GM23338 (cell line): ENCODE data around the gene HOTAIR. TPM values are rescaled to one million over a fixed set of nuclear protein-coding genes. Genes with fewer than 3 reads are reported as not detected.
A peak's percentile ranks its signal among the peaks of the same experiment; 100 is the strongest.

Experiments
- ATAC-seq: fragments of 200-7000 bp; cut with Tn5 transposase; 3 replicates; pipeline ENCODE4 v1.9.1; 2020
- DNase-seq: peaks from one replicate; pipeline ENCODE4 v3.0.0-alpha.2; 2015; ENCODE audit warnings: low spot score
- H2AFZ ChIP-seq: fragments of 200-600 bp; sonication (generic); 2 replicates; pipeline ENCODE4 v1.8.0; 2016; ENCODE audit warnings: antibody characterized with exemption, mild to moderate bottlenecking, moderate library complexity
- H3F3A ChIP-seq: fragments of 200-600 bp; sonication (generic); replicated peaks from 2 replicates; pipeline ENCODE4 v1.8.0; 2017; ENCODE audit warnings: antibody characterized with exemption, mixed run types, low read depth
- H3K27ac ChIP-seq: fragments of 200-600 bp; sonication (generic); 2 replicates; pipeline ENCODE4 v1.6.1; 2016; ENCODE audit warnings: low read depth
- H3K27me3 ChIP-seq: fragments of 200-600 bp; sonication (generic); 2 replicates; pipeline ENCODE4 v1.8.0; 2016; ENCODE audit warnings: mild to moderate bottlenecking, mixed run types, moderate library complexity; ENCODE audit not compliant: insufficient read depth
- H3K36me3 ChIP-seq: fragments of 200-600 bp; sonication (generic); 2 replicates; pipeline ENCODE4 v1.8.0; 2016; ENCODE audit warnings: mild to moderate bottlenecking; ENCODE audit not compliant: insufficient read depth
- H3K4me1 ChIP-seq: fragments of 200-600 bp; sonication (generic); 2 replicates; pipeline ENCODE4 v1.8.0; 2016; ENCODE audit warnings: mild to moderate bottlenecking, moderate library complexity; ENCODE audit not compliant: insufficient read depth
- H3K4me2 ChIP-seq: fragments of 200-600 bp; sonication (generic); 2 replicates; pipeline ENCODE4 v1.7.1; 2017; ENCODE audit warnings: mixed run types
- H3K4me3 ChIP-seq: fragments of 200-600 bp; sonication (generic); 2 replicates; pipeline ENCODE4 v1.6.1; 2016; ENCODE audit warnings: mixed run types
- H3K79me2 ChIP-seq: fragments of 200-600 bp; sonication (generic); replicated peaks from 2 replicates; pipeline ENCODE4 v1.8.0; 2017; ENCODE audit warnings: mild to moderate bottlenecking; ENCODE audit not compliant: insufficient read depth
- H3K9me2 ChIP-seq: fragments of 200-600 bp; sonication (generic); 2 replicates; pipeline ENCODE4 v1.8.0; 2017; ENCODE audit not compliant: insufficient read depth
- H4K20me1 ChIP-seq: fragments of 200-600 bp; sonication (generic); replicated peaks from 2 replicates; pipeline ENCODE4 v1.8.0; 2017; ENCODE audit warnings: mild to moderate bottlenecking; ENCODE audit not compliant: insufficient read depth
- H3K27ac Mint-ChIP-seq: 2 replicates; pipeline ENCODE4 v1.8.0; 2020; ENCODE audit warnings: inconsistent platforms, mild to moderate bottlenecking, moderate library complexity, mixed read lengths
- H3K27me3 Mint-ChIP-seq: 3 replicates; pipeline ENCODE4 v1.8.0; 2022; ENCODE audit warnings: low read depth, mild to moderate bottlenecking, moderate library complexity, mixed read lengths, inconsistent platforms; ENCODE audit not compliant: insufficient read depth, poor library complexity
- H3K36me3 Mint-ChIP-seq: 3 replicates; pipeline ENCODE4 v1.8.0; 2021; ENCODE audit warnings: low read depth, mild to moderate bottlenecking, inconsistent platforms, moderate library complexity, mixed read lengths
- H3K4me1 Mint-ChIP-seq: 3 replicates; pipeline ENCODE4 v1.8.0; 2020; ENCODE audit warnings: mild to moderate bottlenecking, inconsistent platforms, mixed read lengths
- H3K4me3 Mint-ChIP-seq: 3 replicates; pipeline ENCODE4 v1.8.0; 2021; ENCODE audit warnings: moderate library complexity, mild to moderate bottlenecking, inconsistent platforms, mixed read lengths
- H3K9me3 Mint-ChIP-seq: 3 replicates; pipeline ENCODE4 v1.8.0; 2020; ENCODE audit warnings: moderate library complexity, mild to moderate bottlenecking, inconsistent platforms, mixed read lengths
- CREB1 ChIP-seq: fragments of 250-450 bp; sonication (Bioruptor Pico); IDR thresholded peaks from 2 replicates; pipeline ENCODE4 v1.5.0; 2020; ENCODE audit warnings: low read depth, mild to moderate bottlenecking, moderate library complexity
- EZH2 ChIP-seq: fragments of 200-600 bp; sonication (generic); IDR thresholded peaks from one replicate; pipeline ENCODE4 v1.8.0; 2017; ENCODE audit warnings: antibody characterized with exemption, mild to moderate bottlenecking, low read depth; ENCODE audit not compliant: unreplicated experiment
- EZH2phosphoT487 ChIP-seq: fragments of 200-600 bp; sonication (generic); IDR thresholded peaks from one replicate; pipeline ENCODE4 v1.8.1; 2018; ENCODE audit warnings: antibody characterized with exemption; ENCODE audit not compliant: unreplicated experiment
- POLR2AphosphoS5 ChIP-seq: IDR thresholded peaks from 2 replicates; pipeline ENCODE4 v1.6.1; 2016; ENCODE audit warnings: antibody characterized with exemption, low read depth
- REST ChIP-seq: IDR thresholded peaks from one replicate; pipeline ENCODE4 v1.6.1; 2018; ENCODE audit warnings: antibody characterized with exemption; ENCODE audit not compliant: unreplicated experiment
- STAT1 ChIP-seq: IDR thresholded peaks from one replicate; pipeline ENCODE4 v1.6.1; 2016; ENCODE audit warnings: antibody characterized with exemption; ENCODE audit not compliant: unreplicated experiment
- ZNF114 ChIP-seq: fragments of 250-450 bp; sonication (Bioruptor Pico); IDR thresholded peaks from 2 replicates; pipeline ENCODE4 v1.5.0; 2020; ENCODE audit warnings: mild to moderate bottlenecking, moderate library complexity
- ZNF462 ChIP-seq: fragments of 250-450 bp; sonication (Bioruptor Pico); IDR thresholded peaks from 2 replicates; pipeline ENCODE4 v1.5.0; 2020; ENCODE audit warnings: mild to moderate bottlenecking, moderate library complexity
- polyA plus RNA-seq: library from polyadenylated mRNA; unstranded; fragments of >200 nt; fragmentation: Nextera tagmentation; extraction: Ambion mirVana; gene quantifications from 2 replicates; pipeline ENCODE4 v1.2.1, GENCODE V29; 2016
- total RNA-seq: library from RNA; depleted of rRNA; stranded (reverse); fragments of >200 nt; shearing (Covaris generic); gene quantifications from 2 replicates; pipeline ENCODE4 v1.2.3, GENCODE V29; 2014

HOTAIR gene
- total and polyA plus RNA-seq, 2 experiments from 2014 or later = not detected

- no peak for TF ChIP-seq ZNF462 (CRISPR knock-in tag)
- TF ChIP-seq EZH2phosphoT487 = no peak
- TF ChIP-seq EZH2 = peak; percentile 92
- peaks cover 44% of the 10 kb centered on the region for H4K20me1 ChIP-seq
- H3K36me3 Mint-ChIP-seq = no peaks in the 10 kb centered on the region; the same call in 2 of the 3 replicates
- no peak overlapping the region; the same call in 2 of the 3 replicates for H3K4me3 Mint-ChIP-seq
- H3K27me3 Mint-ChIP-seq = peaks cover 100% of the 10 kb centered on the region
- H3K79me2 ChIP-seq = no peaks in the 10 kb centered on the region
- H2AFZ ChIP-seq = no peak overlapping the region
- no peak overlapping the region for H3K27ac Mint-ChIP-seq
- peaks cover 5% of the 10 kb centered on the region; the same call in 2 of the 3 replicates for H3K9me3 Mint-ChIP-seq
- DNase-seq (no peak), ATAC-seq (no peak)
- H3K27me3 ChIP-seq = peaks cover 100% of the 10 kb centered on the region
- H3K27ac ChIP-seq = no peak overlapping the region
- H3K4me1 Mint-ChIP-seq = peaks cover 40% of the 10 kb centered on the region
- no peak overlapping the region for H3K4me3 ChIP-seq
- H3K4me2 ChIP-seq = peak overlapping the region; percentile 26; the same call in 1 of the 2 replicates
- H3K9me2 ChIP-seq = no peaks in the 10 kb centered on the region
- peaks cover 43% of the 10 kb centered on the region for H3F3A ChIP-seq
- no peaks in the 10 kb centered on the region for H3K36me3 ChIP-seq
- peaks cover 42% of the 10 kb centered on the region for H3K4me1 ChIP-seq
Measured at GRCh38 chr12:53991077-53991460, 16.3 kb upstream of the HOTAIR start.

- ATAC-seq = no peak
- TF ChIP-seq EZH2phosphoT487 (peak; percentile 55), EZH2 (peak; percentile 84), CREB1 (CRISPR knock-in tag) (no peak), POLR2AphosphoS5 (no peak), ZNF114 (CRISPR knock-in tag) (no peak), STAT1 (no peak), REST (no peak)
- no peaks in the 10 kb centered on the region; the same call in 2 of the 3 replicates for H3K36me3 Mint-ChIP-seq
- peak overlapping the region; percentile 1; the same call in 1 of the 3 replicates for H3K4me3 Mint-ChIP-seq
- H3K9me2 ChIP-seq = no peaks in the 10 kb centered on the region
- H2AFZ ChIP-seq = no peak overlapping the region
- H3K27me3 Mint-ChIP-seq = peaks cover 100% of the 10 kb centered on the region
- peaks cover 100% of the 10 kb centered on the region for H3K27me3 ChIP-seq
- no peak overlapping the region for H3K27ac ChIP-seq
- DNase-seq = peak; percentile 54
- H3K4me3 ChIP-seq = no peak overlapping the region
- H3K4me1 ChIP-seq = peaks cover 44% of the 10 kb centered on the region
- no peak overlapping the region for H3K27ac Mint-ChIP-seq
- peak overlapping the region; percentile 26; the same call in 1 of the 2 replicates for H3K4me2 ChIP-seq
- no peaks in the 10 kb centered on the region for H3K36me3 ChIP-seq
- peaks cover 46% of the 10 kb centered on the region for H3F3A ChIP-seq
- H4K20me1 ChIP-seq = peaks cover 44% of the 10 kb centered on the region
- peaks cover 5% of the 10 kb centered on the region; the same call in 2 of the 3 replicates for H3K9me3 Mint-ChIP-seq
- no peaks in the 10 kb centered on the region for H3K79me2 ChIP-seq
- H3K4me1 Mint-ChIP-seq = peaks cover 38% of the 10 kb centered on the region
Measured at GRCh38 chr12:53990311-53991076, 15.7 kb upstream of the HOTAIR start.
